Lung microvascular endothelial cell (primary cell): ENCODE results near the gene FRY. TPM values are rescaled to one million over a fixed set of nuclear protein-coding genes. Genes with fewer than 3 reads are reported as not detected.
A peak's percentile ranks its signal among the peaks of the same experiment; 100 is the strongest.

Source experiments
- DNase-seq, 2 donors: peaks; one replicate each; pipeline versions ENCODE4 v3.0.0 to v3.0.0-alpha.2; 2010; ENCODE audit warnings: low read depth in 2 of 2
- total RNA-seq: library from RNA; depleted of rRNA; stranded (reverse); fragments of >200 nt; gene quantifications from 2 replicates; pipeline ENCODE4 v1.2.1, GENCODE V29; 2014

The FRY gene
- total RNA-seq, 1 donor from 2014 or later: 156 TPM

DNA sequence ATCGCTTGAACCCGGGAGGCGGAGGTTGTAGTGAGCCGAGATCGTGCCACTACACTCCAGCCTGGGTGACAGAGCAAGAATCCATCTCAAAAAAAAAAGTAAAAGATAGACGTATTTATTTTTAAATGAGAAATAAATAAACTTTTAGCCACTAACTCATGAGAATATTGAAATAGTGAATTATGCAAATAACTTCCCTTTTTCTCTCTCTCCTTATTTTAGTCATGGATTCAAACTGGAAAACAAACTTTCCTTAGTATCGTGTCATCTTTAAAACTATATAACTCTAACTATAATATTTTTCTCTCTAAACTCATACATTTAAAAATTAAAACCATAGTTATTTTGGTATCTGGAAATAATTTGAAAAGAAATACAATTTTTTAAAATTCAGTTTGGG, 96.1 kb downstream of the FRY start:
- no peak for DNase-seq

DNA sequence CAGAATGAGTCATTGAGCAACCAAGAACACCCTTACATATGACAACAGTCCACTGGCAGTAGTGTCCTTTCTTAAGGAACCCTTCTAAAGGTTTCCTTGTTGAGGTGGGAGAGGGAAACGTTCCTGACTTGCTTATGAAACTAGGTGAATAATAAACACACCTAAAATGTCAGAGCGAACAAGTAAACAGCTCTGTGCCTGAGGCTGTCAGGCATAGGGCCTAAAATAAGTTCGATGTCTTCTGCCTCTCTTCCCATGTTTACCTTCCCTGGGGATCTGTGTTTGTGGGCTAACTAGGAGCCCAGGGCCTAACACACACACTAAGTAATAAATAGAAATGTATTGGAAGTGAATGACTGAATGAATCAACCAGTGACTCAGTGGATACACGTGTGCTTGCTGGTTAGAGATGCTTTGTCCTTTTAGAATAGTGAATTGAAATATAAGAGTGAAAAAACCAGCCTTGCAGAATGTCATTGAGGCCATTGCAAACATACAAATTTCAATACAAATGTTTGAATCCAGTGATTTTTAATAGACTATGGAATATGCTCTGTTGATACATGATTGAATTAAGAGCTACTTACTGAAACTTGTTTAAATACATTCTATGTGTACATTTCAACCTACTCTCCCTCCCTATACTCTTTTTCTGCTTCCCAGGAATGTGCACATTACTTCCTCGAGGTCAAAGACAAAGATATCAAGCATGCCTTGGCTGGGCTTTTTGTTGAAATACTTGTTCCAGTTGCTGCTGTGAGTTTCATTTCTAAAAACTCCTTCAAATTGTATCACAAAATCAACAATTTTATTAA, 102.9 kb downstream of the FRY start:
- DNase-seq: peak in 1 of 2 donors; percentile 7

DNA sequence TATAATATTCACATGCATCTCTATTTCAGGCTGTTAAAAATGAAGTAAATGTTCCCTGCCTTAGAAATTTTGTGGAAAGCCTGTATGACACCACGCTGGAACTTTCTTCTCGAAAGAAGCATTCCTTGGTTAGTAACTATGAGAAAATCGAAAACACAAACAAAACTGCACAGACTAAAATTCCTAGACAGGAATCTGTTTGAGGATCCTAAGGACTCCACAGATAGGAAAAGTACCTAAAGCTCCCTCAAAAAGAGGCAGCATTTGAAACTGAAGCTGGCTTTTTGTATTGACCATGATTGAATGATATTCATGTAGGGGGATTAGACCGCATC, 103.4 kb downstream of the FRY start:
- DNase-seq: no peak

DNA sequence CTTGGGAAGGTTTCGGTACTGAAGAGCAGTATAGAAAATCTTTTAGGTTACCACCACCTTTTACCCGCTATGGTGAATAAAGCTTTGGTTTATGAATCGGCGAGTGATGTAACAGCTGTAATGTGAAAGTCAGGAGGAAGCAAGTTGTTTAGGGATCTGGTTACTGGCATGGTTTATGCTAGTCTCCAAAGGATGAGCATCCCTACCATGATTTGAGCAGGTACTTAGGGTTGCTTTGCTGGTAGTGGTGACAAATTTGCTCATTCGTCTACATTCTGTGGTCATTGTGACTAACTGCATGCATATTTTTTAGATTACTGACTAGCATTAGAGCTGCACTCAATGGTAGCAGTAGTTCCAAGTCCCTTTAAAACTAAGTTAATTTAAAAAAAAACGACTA, 104.1 kb downstream of the FRY start:
- DNase-seq: no peak

DNA sequence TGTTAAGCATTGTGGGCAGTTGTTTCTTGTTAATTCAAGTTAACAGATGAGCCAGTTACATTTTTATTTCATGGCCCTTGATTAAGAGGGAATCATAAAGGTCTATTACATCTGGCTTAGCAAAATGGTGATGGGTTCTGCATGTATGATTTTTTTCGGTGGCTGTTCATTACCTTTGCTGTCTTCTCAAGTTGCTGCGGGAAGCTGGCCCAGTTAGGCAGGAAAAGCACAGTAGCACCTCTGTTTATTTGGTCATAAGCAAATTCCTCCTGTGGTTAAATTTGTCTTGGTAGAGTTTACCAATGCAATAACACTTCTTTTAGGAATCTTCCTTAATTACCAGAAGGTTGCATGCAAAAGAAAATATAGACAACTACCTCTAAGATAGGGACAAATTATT, 104.5 kb downstream of the FRY start:
- DNase-seq: no peak

DNA sequence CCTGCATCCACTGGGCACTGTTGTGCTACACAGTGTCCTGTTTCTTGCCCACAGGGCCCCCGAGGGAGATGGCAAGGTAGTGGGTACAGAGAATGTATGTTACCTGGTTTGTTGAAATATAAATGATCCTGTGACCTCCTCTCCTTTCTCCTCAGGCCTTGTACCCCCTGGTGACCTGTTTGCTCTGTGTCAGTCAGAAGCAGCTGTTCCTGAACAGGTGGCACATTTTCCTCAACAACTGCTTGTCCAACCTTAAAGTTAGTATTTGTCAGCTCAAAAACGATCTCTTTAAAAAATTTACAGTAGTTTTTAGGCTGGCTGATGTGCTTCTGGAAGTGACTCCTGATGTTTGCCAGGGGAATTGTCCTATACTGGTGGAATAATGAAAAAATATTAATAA, 105.1 kb downstream of the FRY start:
- DNase-seq: no peak

DNA sequence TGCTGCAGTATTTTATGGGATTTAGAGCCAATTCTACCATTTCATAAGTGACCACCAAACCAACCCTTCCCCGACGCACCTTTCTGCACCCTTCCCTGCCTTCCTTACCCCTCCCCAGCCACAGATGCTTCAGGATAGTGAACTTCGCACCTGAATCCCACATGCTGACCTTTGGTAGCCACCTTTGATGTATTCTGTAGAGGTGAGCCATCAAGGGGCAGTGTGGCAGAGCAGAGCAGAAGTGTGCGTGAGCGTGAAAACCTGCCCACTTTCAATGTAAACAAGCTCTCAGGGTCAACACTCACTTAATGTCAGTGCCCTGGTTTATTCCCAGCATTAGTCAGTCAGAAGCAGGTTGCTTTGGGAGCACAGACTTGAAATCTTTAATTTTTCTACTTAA, 107.7 kb downstream of the FRY start:
- no peak for DNase-seq

DNA sequence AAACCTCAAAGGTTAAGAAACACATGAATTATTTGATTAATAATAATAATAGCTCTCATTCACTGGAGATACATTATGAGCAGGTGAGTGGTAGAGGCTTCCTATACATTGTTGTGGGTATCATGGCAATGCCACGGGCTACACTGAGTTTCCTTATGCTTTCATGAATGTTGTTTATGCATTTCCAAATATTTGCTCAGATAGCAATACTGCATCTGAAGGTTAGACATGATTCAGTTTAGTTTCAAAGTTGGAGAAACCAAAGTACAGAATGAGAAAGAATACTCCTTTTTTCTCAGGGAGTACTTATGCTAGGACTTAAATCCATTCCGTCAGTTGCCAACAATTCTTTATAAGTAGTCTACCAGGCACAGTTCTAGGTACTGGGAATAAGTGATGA, 108.5 kb downstream of the FRY start:
- DNase-seq: no peak

DNA sequence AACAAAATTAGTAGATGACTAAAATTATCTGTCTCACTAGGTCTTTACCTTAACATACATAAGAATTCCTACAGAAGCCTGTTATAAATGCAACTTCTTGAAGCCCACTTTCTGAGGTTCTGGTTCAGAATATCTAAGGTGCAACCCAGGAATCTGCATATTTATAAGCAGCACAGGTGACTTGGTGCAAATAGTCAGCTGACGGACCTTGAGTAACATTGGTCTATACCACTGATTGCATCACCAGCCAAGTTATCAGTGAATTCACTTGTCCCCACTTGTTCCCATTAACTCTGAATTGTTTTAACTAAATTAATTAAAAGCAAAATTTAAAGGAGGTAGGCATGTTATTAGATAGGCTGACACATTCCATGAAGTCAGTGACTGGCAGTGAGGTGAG, 109.9 kb downstream of the FRY start:
- no peak for DNase-seq

DNA sequence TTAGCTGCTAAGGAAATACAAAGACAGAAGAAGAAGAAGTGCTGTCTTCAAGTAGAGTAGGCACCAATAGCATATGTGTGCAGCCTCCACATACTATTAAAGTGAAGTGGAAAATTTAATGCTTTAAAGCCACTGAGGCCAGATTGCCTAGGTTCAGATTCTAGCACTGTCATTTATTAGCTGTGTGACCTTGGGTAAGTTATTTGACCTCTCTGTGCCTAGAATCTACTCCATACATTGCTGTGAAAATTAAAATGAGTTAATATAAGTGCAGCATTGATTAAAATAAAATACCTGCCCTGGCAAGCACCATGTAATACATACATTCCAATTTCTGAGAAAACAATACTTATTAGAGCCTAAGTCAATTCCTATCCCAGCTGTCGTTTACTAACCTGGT, 110.5 kb downstream of the FRY start:
- DNase-seq: no peak

DNA sequence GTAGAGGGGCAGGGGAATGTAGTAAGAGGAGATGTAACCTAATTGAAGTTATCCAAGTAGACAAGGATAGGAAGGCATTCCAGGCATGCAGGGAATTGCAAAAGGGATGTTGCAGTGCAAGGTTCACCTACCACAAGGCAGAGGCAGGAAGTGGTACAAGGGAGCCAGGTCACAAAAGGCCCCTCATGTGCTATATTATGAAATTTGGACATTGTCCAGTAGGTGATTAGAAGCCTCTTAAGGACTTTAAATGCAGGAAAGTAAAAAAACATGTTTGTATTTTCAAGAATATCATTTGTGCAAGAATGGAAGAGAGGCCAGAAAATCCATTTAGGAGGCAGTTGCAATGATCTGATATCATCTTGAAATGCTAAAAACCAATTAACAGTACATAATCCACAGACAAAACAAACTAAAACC, 111.4 kb downstream of the FRY start:
- DNase-seq: peak; percentile 85 to 87

DNA sequence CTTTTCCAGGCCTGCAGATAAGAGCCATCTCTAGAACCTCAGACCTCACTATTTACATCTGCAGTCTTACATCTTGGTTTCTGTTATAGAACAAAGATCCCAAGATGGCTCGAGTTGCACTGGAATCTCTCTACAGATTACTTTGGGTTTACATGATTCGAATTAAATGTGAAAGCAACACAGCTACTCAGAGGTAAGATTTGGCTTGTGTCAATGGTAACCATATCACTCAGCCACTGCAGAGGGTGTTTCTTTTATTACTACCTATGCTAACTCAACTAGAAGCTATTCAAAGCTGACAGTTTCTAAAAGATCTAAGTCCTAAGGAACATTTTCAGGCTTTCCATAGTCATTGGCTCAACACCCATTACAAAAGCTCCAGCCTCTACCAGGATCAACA, 115.6 kb downstream of the FRY start:
- DNase-seq: no peak

DNA sequence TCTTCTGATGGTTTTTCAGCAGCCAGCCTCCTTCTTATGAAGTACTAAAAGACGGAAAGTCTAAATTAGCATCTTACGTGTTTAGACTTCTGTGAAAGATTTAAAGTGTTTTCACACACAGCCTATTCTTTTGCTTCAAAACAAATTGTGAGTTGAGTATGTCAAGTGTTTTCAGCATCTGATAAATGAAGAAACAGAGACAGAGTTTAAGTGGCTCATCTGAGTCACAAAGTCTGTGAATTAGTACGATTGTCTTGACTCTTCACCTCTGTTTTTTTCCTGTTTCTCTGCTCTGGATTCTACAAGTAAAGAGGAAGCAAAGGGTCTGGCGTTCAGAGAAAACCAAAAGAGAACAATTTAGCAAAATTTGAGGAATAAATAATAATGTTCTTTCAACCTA, 116.4 kb downstream of the FRY start:
- peak in 1 of 2 donors; percentile 35 for DNase-seq

DNA sequence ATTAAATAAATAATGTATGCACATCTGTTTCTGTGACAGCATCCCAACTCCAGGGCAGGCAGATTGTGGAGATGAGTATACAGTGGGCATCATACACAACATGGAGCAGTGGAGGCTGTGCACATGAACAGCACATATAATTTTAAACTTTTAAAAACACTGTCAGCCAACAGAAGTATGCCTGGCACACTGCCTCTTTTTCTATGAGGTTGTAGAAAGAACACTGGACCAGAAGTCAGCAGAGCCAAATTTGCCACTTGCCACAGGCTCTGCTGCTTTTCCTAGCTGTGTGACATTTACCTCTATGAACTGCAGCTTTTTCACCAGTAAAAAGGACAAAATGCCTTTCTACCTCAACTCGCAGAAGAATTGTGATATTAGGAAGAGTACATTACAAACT, 118.7 kb downstream of the FRY start:
- DNase-seq: peak in 1 of 2 donors; percentile 25

DNA sequence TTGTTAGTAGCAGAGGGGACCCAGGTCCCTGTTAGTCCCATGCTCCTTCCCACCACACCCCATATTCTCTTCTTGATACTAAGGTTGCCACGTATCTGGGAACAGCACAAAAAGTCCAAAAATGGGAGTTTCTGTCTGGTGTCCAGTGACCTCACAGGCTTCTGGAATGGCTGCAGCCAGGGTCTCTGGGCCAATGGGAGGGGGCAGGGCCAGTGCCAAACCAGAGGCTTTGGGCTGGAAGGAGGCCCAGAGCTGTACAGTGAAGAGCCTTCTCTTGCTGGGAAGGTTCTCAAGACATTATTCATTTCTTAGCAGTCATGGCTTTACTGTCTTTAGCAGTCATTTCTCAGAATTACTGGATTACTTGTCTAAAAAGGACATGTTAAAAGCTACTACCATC, 119.2 kb downstream of the FRY start:
- DNase-seq: no peak

DNA sequence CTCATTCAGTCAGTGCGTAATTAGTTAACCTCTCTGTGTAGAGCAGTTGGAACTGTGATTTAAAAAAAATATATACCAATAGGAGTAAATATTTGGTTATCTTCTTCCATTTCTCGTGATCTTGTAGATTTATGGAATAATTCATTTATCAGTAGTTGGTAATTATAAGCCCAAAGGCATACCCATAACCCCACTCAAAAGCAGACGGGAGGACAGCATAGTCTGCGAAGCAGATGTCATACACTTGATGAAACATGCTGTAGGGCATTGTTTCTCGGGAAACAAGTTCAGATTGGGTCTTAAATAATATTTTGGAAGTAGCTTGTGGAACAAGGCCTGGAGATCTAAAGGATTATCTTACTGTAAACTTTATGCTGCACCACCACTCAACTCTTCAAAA, 119.7 kb downstream of the FRY start:
- DNase-seq: no peak

DNA sequence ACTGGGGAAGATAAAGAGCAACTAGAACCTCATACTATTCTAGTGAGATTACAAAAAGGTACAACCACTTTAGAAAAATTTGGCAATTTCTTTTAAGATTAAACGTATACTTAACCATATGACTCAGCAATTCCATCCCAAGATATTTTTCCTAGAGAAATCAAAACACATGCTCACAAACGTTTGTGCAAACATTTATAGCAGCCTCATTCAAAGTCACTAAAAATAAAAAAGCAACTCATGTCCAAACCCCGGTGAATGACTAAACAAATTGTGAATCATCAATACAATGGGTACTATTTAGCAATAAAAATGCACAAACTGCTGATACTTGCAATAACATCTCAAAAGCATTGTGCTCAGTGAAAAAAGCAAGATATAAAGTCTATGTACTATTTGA, 121.5 kb downstream of the FRY start:
- DNase-seq: peak in 1 of 2 donors; percentile 51

DNA sequence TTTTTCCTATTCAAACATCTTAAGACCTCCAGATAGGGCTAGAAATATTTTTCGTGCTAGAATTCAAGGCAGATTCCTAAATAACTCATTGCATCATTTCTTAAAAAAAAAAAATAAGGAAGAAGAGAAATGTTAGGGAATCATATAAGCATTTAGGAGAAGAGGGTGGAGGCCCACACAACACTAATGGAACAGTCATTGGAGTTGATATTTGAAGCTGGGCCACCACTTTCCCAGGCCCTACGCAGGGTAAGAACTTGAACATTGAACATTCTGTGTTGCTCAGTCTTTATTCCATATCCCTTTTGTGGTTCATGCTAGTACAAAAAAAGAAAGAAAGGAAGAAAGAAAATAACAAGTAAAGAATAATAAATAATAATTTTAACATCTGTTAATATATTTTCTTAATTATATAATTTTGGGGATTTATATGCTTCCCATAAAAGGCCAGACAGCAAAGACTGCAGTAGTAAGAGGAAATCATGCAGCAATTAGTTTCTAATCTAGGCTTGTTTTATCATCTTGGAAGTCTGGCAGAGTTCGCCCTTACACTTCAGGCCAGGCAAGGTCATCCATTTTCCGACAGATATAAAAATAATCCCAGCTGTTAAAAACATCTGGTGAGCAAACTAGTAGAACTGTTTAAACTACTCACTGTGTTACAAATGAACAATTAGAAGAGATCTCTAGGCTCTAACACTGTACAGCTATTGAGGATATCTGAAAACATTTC, 127.7 kb downstream of the FRY start:
- DNase-seq: no peak

DNA sequence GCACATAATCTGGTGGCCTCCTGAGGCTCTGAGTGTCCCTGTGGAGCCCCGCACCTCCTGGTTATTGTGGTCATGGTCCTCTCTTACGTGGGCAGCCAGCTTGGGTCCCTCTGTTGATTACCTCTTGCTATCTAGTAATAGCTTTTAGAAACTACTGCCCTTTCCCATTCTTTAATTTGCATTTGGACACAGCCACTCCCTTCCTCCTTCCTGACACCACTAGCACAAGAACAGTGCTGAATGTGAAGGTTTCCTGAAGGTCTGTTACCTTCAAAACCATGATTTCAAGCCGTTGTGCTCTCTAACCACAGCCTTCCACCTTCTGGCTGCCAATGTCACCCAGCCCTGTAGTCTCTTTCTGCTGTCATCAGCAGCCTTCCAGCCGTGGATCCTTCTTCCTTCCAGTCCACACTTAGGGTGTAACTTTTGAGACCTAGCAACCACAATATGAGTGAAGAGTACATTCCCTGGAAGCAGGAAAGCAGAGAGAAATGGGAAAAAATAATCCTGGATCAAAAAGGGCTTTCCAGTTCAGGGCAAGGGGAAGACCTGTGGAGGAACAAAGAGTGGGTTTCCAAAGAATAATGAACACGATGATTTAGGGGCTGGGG, 130.9 kb downstream of the FRY start:
- no peak for DNase-seq

DNA sequence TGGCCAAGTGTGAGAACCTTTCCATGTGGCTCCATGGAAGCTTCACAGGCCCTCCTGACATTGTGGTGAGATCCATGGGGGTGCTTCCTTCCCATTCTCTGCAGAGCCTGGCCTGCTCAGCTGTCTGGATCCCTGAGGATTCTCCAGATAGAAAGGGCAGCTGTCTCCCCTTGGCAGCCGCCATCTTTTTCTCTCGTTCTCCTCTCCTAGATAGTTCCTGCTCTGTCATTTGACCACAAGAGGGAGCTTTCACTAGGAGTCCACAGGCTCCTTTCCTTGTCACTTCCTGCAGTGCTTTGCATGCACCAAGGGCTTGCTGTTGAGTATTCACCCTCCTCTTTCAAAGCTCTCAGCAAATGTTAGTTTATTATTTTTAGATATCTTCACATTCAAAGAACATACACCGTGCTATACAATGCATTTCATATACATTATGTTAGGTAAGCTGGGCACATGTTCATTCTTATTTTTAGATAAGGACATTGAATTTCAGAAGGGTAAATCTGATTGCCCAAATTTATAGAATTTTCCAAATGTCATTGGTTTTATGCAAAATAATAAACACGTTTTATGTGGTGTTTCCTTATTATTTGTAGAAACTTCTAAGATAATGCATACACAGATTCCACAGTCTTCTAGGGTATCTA, 133.2 kb downstream of the FRY start:
- DNase-seq: peak; percentile 70 to 74

DNA sequence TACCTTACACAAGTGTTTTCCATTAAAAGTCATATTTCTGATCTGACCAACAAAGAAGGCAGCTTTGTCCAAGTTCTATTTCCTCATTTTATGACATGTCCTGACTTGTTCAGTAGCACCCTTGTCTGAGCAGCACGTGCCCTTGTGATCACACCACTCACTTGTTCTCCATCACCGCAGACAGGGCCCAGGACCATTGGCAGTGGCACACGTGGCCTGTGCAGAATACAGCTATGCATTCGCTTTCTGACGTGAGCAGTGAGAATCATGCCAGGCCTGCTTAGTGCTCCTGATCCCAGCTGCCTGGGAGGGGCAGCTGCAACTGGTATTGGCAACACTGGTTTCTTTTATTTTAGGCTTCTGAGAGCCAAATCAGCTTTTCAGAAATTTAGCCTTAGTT, 134.2 kb downstream of the FRY start:
- no peak for DNase-seq

DNA sequence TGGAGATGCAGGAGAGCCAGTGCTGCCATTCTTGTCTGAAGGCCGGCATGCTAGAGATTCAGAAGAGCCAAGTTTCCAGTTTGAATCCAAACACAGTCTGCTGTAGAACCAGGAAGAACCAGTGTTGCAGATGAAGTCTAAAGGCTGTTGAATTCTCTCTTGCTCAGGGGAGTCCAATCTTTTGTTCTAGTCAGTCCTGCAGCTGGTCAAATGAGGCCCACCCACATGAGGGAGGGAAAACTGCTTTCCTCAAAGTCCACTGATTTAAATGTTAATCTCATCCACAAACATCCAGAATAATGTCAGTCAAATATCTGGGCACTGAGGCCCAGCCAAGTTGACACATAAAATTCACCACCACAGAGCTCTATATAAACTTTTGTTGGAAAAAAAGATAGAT, 136.6 kb downstream of the FRY start:
- DNase-seq: no peak
